Measurements from ENCODE around the gene CCDC141. TPM values are rescaled to one million over a fixed set of nuclear protein-coding genes. Genes with fewer than 3 reads are reported as not detected.

The CCDC141 gene
- total RNA-seq, 6 donors from 2014 or later = 18.5 to 126 (median 58.5) TPM

GRCh38 chr2:178782236-178782635 is 267.7 kb downstream of the CCDC141 start:
- no peak for TF ChIP-seq POLR2A (IDR thresholded peaks at IDR 0.05)
- no peak for TF ChIP-seq CTCF (IDR thresholded peaks at IDR 0.05)
- TF ChIP-seq EP300 (IDR thresholded peaks at IDR 0.05) = no peak
- no peak for TF ChIP-seq POLR2AphosphoS5 (IDR thresholded peaks at IDR 0.05)
- Histone ChIP-seq H3K27ac (no peak overlapping the region), H3K27me3 (no peaks in the 10 kb centered on the region), H3K4me1 (no peaks in the 10 kb centered on the region), H3K4me3 (no peak overlapping the region), H3K36me3 (peaks cover 0 to 12% (median 0%) of the 10 kb centered on the region in 4 donors), H3K9me3 (no peaks in the 10 kb centered on the region)
- WGBS, 2 donors = 93 to 94% methylated on average over 7 of the region's 7 CpGs
- ATAC-seq (ENCODE audit: low FRiP score in 2 of 2) (no peak), DNase-seq (no peak)

Other genes starting within 250 kb of the CCDC141 start
- gene TTN, start 242.7 kb downstream of the CCDC141 start, total RNA-seq = 100 to 1,000 TPM in 4 of 6 donors, 10 to 100 TPM in 2; 13.8 to 895 (median 119) TPM
- gene SESTD1, start 214.7 kb upstream of the CCDC141 start, total RNA-seq = 100 to 1,000 TPM in 1 of 6 donors, 10 to 100 TPM in 5; 38.0 to 108 (median 92.4) TPM

Data from upper lobe of left lung (tissue), 6 donors.